Mucosa of stomach (tissue), 1 donor: ENCODE data around the gene PDGFRB.

ENCODE experiments used
- H3K27me3 ChIP-seq: one replicate; pipeline ENCODE4 v1.7.0; 2013; ENCODE audit warnings: mild to moderate bottlenecking, low read length; ENCODE audit not compliant: control insufficient read depth, insufficient read depth
- H3K36me3 ChIP-seq: one replicate; pipeline ENCODE4 v1.7.0; 2013; ENCODE audit warnings: low read length; ENCODE audit not compliant: control insufficient read depth, insufficient read depth
- H3K4me1 ChIP-seq: one replicate; pipeline ENCODE4 v1.7.0; 2013; ENCODE audit warnings: mild to moderate bottlenecking, low read length; ENCODE audit not compliant: control insufficient read depth, insufficient read depth
- H3K4me3 ChIP-seq: one replicate; pipeline ENCODE4 v1.7.0; 2013; ENCODE audit warnings: low read length
- H3K9ac ChIP-seq: one replicate; pipeline ENCODE4 v1.7.0; 2013; ENCODE audit warnings: mild to moderate bottlenecking, low read length, moderate library complexity
- H3K9me3 ChIP-seq: one replicate; pipeline ENCODE4 v1.7.0; 2013; ENCODE audit warnings: mild to moderate bottlenecking, low read length, moderate library complexity; ENCODE audit not compliant: control insufficient read depth
- donor health status: Pancreatic carcinoma.

The PDGFRB gene

GRCh38 chr5:150077996-150078801, 77.4 kb downstream of the PDGFRB start:
- Histone ChIP-seq H3K4me3 (no peak overlapping the region), H3K9me3 (no peaks in the 10 kb centered on the region), H3K27me3 (peaks cover 7% of the 10 kb centered on the region), H3K4me1 (no peaks in the 10 kb centered on the region), H3K36me3 (no peaks in the 10 kb centered on the region), H3K9ac (no peak overlapping the region)

GRCh38 chr5:150077060-150077459, 78.6 kb downstream of the PDGFRB start:
- Histone ChIP-seq H3K9ac (no peak overlapping the region), H3K9me3 (no peaks in the 10 kb centered on the region), H3K4me1 (no peaks in the 10 kb centered on the region), H3K36me3 (no peaks in the 10 kb centered on the region), H3K27me3 (peaks cover 7% of the 10 kb centered on the region), H3K4me3 (no peak overlapping the region)

DNA sequence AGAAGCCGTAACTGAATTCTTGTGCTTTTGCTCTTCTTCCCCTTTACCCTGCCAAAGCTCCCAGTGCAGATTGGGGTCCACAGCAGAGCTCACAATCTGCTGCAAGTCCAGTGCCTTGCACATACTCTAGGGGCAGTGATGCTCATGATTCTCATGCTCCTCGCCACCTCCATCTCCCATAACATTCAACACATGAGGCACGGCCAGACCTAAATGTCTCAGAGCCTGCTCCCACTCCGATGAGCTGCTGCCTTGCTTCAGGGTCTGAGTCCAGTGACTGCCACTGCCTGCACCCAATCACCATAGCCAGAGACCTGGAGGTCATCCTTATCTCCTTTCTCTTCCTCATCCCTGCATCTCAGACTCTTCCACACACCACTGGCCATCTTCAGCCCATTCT, 79.8 kb downstream of the PDGFRB start:
- no peaks in the 10 kb centered on the region for H3K4me1 ChIP-seq
- no peak overlapping the region for H3K4me3 ChIP-seq
- H3K9me3 ChIP-seq = no peaks in the 10 kb centered on the region
- H3K9ac ChIP-seq = no peak overlapping the region
- H3K27me3 ChIP-seq = peaks cover 7% of the 10 kb centered on the region
- no peaks in the 10 kb centered on the region for H3K36me3 ChIP-seq

- H3K4me1 ChIP-seq = no peaks in the 10 kb centered on the region
Observed at GRCh38 chr5:150075233-150075632, 80.4 kb downstream of the PDGFRB start.

GRCh38 chr5:150073677-150074076, 82.0 kb downstream of the PDGFRB start:
- H3K9me3 ChIP-seq = no peaks in the 10 kb centered on the region
- H3K4me1 ChIP-seq = no peaks in the 10 kb centered on the region
- H3K9ac ChIP-seq = no peak overlapping the region
- no peaks in the 10 kb centered on the region for H3K36me3 ChIP-seq
- H3K27me3 ChIP-seq = peaks cover 7% of the 10 kb centered on the region
- no peak overlapping the region for H3K4me3 ChIP-seq

More at GRCh38 chr5:150075233-150075632, 80.4 kb downstream of the PDGFRB start:
- no peak overlapping the region for H3K9ac ChIP-seq
- peaks cover 7% of the 10 kb centered on the region for H3K27me3 ChIP-seq
- no peaks in the 10 kb centered on the region for H3K9me3 ChIP-seq
- H3K36me3 ChIP-seq = no peaks in the 10 kb centered on the region
- no peak overlapping the region for H3K4me3 ChIP-seq

- Histone ChIP-seq H3K27me3 (peaks cover 6% of the 10 kb centered on the region), H3K4me1 (no peaks in the 10 kb centered on the region), H3K4me3 (no peak overlapping the region), H3K9me3 (no peaks in the 10 kb centered on the region), H3K36me3 (no peaks in the 10 kb centered on the region), H3K9ac (no peak overlapping the region)
Observed at GRCh38 chr5:150073086-150073625, 82.5 kb downstream of the PDGFRB start.

DNA sequence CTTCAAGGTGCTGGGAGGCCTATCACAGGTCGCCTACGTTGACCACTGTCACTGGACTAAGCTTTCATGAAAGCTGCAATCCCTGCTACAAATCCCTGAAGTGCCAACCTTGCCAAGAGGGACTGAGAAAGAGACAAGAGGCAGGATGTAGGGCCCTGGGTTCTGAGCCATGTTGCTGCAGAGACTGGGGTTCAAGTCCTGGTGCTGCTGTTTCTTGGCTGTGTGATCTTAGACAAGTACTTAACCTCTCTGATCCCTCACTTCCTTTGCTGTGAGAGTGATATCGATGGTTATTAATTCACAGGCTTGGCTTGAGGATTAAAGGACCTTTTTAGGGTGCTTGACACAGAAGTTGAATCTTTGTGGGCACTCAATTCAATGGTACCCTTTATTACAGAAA, 84.8 kb downstream of the PDGFRB start:
- Histone ChIP-seq H3K4me1 (no peaks in the 10 kb centered on the region), H3K9me3 (no peaks in the 10 kb centered on the region), H3K4me3 (no peak overlapping the region), H3K27me3 (peaks cover 9% of the 10 kb centered on the region), H3K9ac (no peak overlapping the region), H3K36me3 (no peaks in the 10 kb centered on the region)

- Histone ChIP-seq H3K9ac (no peak overlapping the region), H3K36me3 (no peaks in the 10 kb centered on the region), H3K9me3 (no peaks in the 10 kb centered on the region), H3K27me3 (peaks cover 7% of the 10 kb centered on the region), H3K4me3 (no peak overlapping the region), H3K4me1 (peaks cover 4% of the 10 kb centered on the region)
Observed at GRCh38 chr5:150069672-150070627, 85.7 kb downstream of the PDGFRB start.

DNA sequence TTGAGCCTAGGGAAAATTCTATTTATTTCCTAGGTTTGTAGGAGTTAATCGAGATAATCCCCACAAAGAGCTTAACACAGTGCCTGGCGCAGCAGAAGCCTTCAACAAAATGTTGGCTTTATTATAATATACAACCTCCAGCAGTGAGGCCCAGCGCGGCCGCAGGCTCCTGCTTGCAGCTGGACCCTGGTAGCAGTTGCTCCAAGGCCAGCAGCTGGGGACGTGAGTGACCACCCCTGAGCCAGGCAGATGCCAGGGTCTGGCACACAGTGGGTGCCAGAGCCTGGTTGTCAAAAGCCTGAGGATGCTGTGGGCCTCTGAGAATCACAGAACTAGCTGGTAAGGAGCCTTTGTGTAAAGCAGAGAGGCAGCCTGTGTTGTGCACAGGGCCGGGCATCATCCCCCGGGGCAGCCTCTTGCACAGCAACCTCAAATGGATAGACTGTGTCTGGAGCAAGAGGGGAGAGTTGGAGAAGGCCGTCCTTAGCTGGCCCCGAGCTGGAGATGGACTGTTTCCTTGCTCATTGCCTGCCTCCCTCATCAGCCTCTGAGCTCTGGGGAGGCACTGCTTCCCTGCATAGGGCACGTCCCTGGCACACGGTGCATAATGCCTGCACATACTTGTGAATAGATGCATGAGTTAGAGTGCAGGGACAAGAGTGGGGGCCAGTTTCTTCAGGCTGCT, 86.5 kb downstream of the PDGFRB start:
- no peak overlapping the region for H3K4me3 ChIP-seq

DNA sequence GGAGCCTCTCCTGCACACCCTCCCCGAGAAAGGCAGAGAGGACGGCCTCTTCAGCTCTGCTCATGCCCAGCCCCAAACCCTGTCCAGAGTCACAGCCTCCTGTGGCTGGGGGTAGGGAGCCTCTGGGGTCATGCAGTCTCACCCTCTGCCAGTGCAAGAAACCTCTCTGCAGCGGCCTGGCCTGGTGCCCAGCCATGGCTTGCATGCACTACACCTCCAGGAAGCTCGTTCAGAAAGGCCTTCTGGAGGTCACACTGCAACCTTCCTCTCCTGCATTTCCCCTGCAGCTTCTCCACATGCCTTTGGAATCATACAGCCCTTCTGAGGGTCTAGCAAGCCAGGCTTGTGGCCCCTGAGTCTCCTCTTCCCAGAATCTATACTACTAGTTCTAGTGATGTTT, 87.2 kb downstream of the PDGFRB start:
- Histone ChIP-seq H3K4me1 (peaks cover 4% of the 10 kb centered on the region), H3K36me3 (no peaks in the 10 kb centered on the region), H3K4me3 (no peak overlapping the region), H3K27me3 (peaks cover 7% of the 10 kb centered on the region), H3K9me3 (no peaks in the 10 kb centered on the region), H3K9ac (no peak overlapping the region)

More for the DNA sequence above, 86.5 kb downstream of the PDGFRB start:
- Histone ChIP-seq H3K9ac (no peak overlapping the region), H3K36me3 (no peaks in the 10 kb centered on the region), H3K27me3 (peaks cover 7% of the 10 kb centered on the region), H3K9me3 (no peaks in the 10 kb centered on the region), H3K4me1 (peaks cover 4% of the 10 kb centered on the region)

- H3K36me3 ChIP-seq = no peaks in the 10 kb centered on the region
- H3K27me3 ChIP-seq = peaks cover 7% of the 10 kb centered on the region
- no peaks in the 10 kb centered on the region for H3K9me3 ChIP-seq
- H3K4me1 ChIP-seq = peaks cover 4% of the 10 kb centered on the region
- H3K9ac ChIP-seq = no peak overlapping the region
- H3K4me3 ChIP-seq = no peak overlapping the region
Observed at GRCh38 chr5:150068071-150068470, 87.6 kb downstream of the PDGFRB start.
